Measurements from ENCODE around the gene TCP11L2.
"Not testable (repeated sequence)": the region's sequence is repeated elsewhere in the genome, so short reads cannot be mapped to it uniquely, and the experiment has no call there.

Gene TCP11L2

GRCh38 chr12:106360400-106360994 is 58.0 kb downstream of the TCP11L2 start:
- no peaks in the 10 kb centered on the region for H3K27me3 ChIP-seq (ENCODE audit: insufficient read depth, low read length)
- H3K4me3 ChIP-seq (ENCODE audit: low read depth, low read length) = no peak overlapping the region
- peaks cover 24% of the 10 kb centered on the region for H3K79me2 ChIP-seq (ENCODE audit: control insufficient read depth, insufficient read depth, low read length, unreplicated experiment)
- peaks cover 5% of the 10 kb centered on the region; the same call in 1 of the 2 replicates for H3K36me3 ChIP-seq (ENCODE audit: insufficient read depth, low read length)
- H2AFZ ChIP-seq (ENCODE audit: low read length, unreplicated experiment) = no peak overlapping the region
- H3K27ac ChIP-seq (ENCODE audit: low read depth, low read length) = no peak overlapping the region
- H3K4me1 ChIP-seq (ENCODE audit: control insufficient read depth, insufficient read depth, low read length, unreplicated experiment) = peaks cover 12% of the 10 kb centered on the region

GRCh38 chr12:106362971-106363370 is 60.4 kb downstream of the TCP11L2 start:
- H3K4me1 ChIP-seq (ENCODE audit: control insufficient read depth, insufficient read depth, low read length, unreplicated experiment) = peaks cover 6% of the 10 kb centered on the region
- H3K36me3 ChIP-seq (ENCODE audit: insufficient read depth, low read length) = peaks cover 7% of the 10 kb centered on the region
- no peak overlapping the region for H3K4me3 ChIP-seq (ENCODE audit: low read depth, low read length)
- H3K27me3 ChIP-seq (ENCODE audit: insufficient read depth, low read length) = no peaks in the 10 kb centered on the region
- no peak overlapping the region for H3K27ac ChIP-seq (ENCODE audit: low read depth, low read length)
- no peak overlapping the region for H2AFZ ChIP-seq (ENCODE audit: low read length, unreplicated experiment)
- H3K79me2 ChIP-seq (ENCODE audit: control insufficient read depth, insufficient read depth, low read length, unreplicated experiment) = peaks cover 24% of the 10 kb centered on the region

- peaks cover 16% of the 10 kb centered on the region for H3K79me2 ChIP-seq (ENCODE audit: control insufficient read depth, insufficient read depth, low read length, unreplicated experiment)
- H3K4me3 ChIP-seq (ENCODE audit: low read depth, low read length) = no peak overlapping the region
- no peaks in the 10 kb centered on the region for H3K27me3 ChIP-seq (ENCODE audit: insufficient read depth, low read length)
- no peak overlapping the region for H3K27ac ChIP-seq (ENCODE audit: low read depth, low read length)
- H2AFZ ChIP-seq (ENCODE audit: low read length, unreplicated experiment) = no peak overlapping the region
- peaks cover 7% of the 10 kb centered on the region for H3K36me3 ChIP-seq (ENCODE audit: insufficient read depth, low read length)
- peaks cover 7% of the 10 kb centered on the region for H3K4me1 ChIP-seq (ENCODE audit: control insufficient read depth, insufficient read depth, low read length, unreplicated experiment)
These were observed 61.7 kb downstream of the TCP11L2 start for GRCh38 chr12:106364261-106364660.

- peak overlapping the region; percentile 8 for H2AFZ ChIP-seq (ENCODE audit: low read length, unreplicated experiment)
- peak overlapping the region; percentile 65 for H3K27ac ChIP-seq (ENCODE audit: low read depth, low read length)
- H3K4me1 ChIP-seq (ENCODE audit: control insufficient read depth, insufficient read depth, low read length, unreplicated experiment) = peaks cover 14% of the 10 kb centered on the region
- peaks cover 11% of the 10 kb centered on the region for H3K36me3 ChIP-seq (ENCODE audit: insufficient read depth, low read length)
- no peaks in the 10 kb centered on the region for H3K27me3 ChIP-seq (ENCODE audit: insufficient read depth, low read length)
- H3K4me3 ChIP-seq (ENCODE audit: low read depth, low read length) = 0 out of 2 replicates have a peak overlapping the region, but pooled peaks have one; percentile 0
- no peaks in the 10 kb centered on the region for H3K79me2 ChIP-seq (ENCODE audit: control insufficient read depth, insufficient read depth, low read length, unreplicated experiment)
These were observed 67.3 kb downstream of the TCP11L2 start for GRCh38 chr12:106369624-106370346.

- no peak overlapping the region for H2AFZ ChIP-seq (ENCODE audit: low read length, unreplicated experiment)
- no peaks in the 10 kb centered on the region for H3K27me3 ChIP-seq (ENCODE audit: insufficient read depth, low read length)
- no peak overlapping the region for H3K27ac ChIP-seq (ENCODE audit: low read depth, low read length)
- H3K4me3 ChIP-seq (ENCODE audit: low read depth, low read length) = no peak overlapping the region
- H3K4me1 ChIP-seq (ENCODE audit: control insufficient read depth, insufficient read depth, low read length, unreplicated experiment) = no peaks in the 10 kb centered on the region
- no peaks in the 10 kb centered on the region for H3K79me2 ChIP-seq (ENCODE audit: control insufficient read depth, insufficient read depth, low read length, unreplicated experiment)
- peaks cover 27% of the 10 kb centered on the region for H3K36me3 ChIP-seq (ENCODE audit: insufficient read depth, low read length)
These were observed 76.3 kb downstream of the TCP11L2 start for GRCh38 chr12:106378788-106379187.

- H3K27me3 ChIP-seq (ENCODE audit: insufficient read depth, low read length) = no peaks in the 10 kb centered on the region
- H3K36me3 ChIP-seq (ENCODE audit: insufficient read depth, low read length) = peaks cover 27% of the 10 kb centered on the region
- no peaks in the 10 kb centered on the region for H3K79me2 ChIP-seq (ENCODE audit: control insufficient read depth, insufficient read depth, low read length, unreplicated experiment)
- H2AFZ ChIP-seq (ENCODE audit: low read length, unreplicated experiment) = no peak overlapping the region
- no peaks in the 10 kb centered on the region for H3K4me1 ChIP-seq (ENCODE audit: control insufficient read depth, insufficient read depth, low read length, unreplicated experiment)
- no peak overlapping the region for H3K27ac ChIP-seq (ENCODE audit: low read depth, low read length)
- no peak overlapping the region for H3K4me3 ChIP-seq (ENCODE audit: low read depth, low read length)
These were observed 78.4 kb downstream of the TCP11L2 start for GRCh38 chr12:106380954-106381353.

- H3K79me2 ChIP-seq (ENCODE audit: control insufficient read depth, insufficient read depth, low read length, unreplicated experiment); H3K27me3 ChIP-seq (ENCODE audit: insufficient read depth, low read length); H3K27ac ChIP-seq (ENCODE audit: low read depth, low read length); H3K4me1 ChIP-seq (ENCODE audit: control insufficient read depth, insufficient read depth, low read length, unreplicated experiment); H3K4me3 ChIP-seq (ENCODE audit: low read depth, low read length); H2AFZ ChIP-seq (ENCODE audit: low read length, unreplicated experiment): not testable (repeated sequence)
- H3K36me3 ChIP-seq (ENCODE audit: insufficient read depth, low read length) = peaks cover 28% of the 10 kb centered on the region
These were observed 79.3 kb downstream of the TCP11L2 start for GRCh38 chr12:106381866-106382265.

- H3K27me3 ChIP-seq (ENCODE audit: insufficient read depth, low read length) = no peaks in the 10 kb centered on the region
- peaks cover 9% of the 10 kb centered on the region; the same call in 1 of the 2 replicates for H3K36me3 ChIP-seq (ENCODE audit: insufficient read depth, low read length)
- no peak overlapping the region for H2AFZ ChIP-seq (ENCODE audit: low read length, unreplicated experiment)
- H3K4me3 ChIP-seq (ENCODE audit: low read depth, low read length) = no peak overlapping the region
- no peaks in the 10 kb centered on the region for H3K4me1 ChIP-seq (ENCODE audit: control insufficient read depth, insufficient read depth, low read length, unreplicated experiment)
- no peak overlapping the region for H3K27ac ChIP-seq (ENCODE audit: low read depth, low read length)
- H3K79me2 ChIP-seq (ENCODE audit: control insufficient read depth, insufficient read depth, low read length, unreplicated experiment) = no peaks in the 10 kb centered on the region
These were observed 84.4 kb downstream of the TCP11L2 start for GRCh38 chr12:106386813-106387535.

- Histone ChIP-seq H2AFZ (ENCODE audit: low read length, unreplicated experiment) (no peak overlapping the region), H3K27ac (ENCODE audit: low read depth, low read length) (no peak overlapping the region), H3K36me3 (ENCODE audit: insufficient read depth, low read length) (peaks cover 4% of the 10 kb centered on the region; the same call in 1 of the 2 replicates), H3K27me3 (ENCODE audit: insufficient read depth, low read length) (no peaks in the 10 kb centered on the region), H3K4me3 (ENCODE audit: low read depth, low read length) (no peak overlapping the region), H3K4me1 (ENCODE audit: control insufficient read depth, insufficient read depth, low read length, unreplicated experiment) (no peaks in the 10 kb centered on the region), H3K79me2 (ENCODE audit: control insufficient read depth, insufficient read depth, low read length, unreplicated experiment) (no peaks in the 10 kb centered on the region)
These were observed 85.4 kb downstream of the TCP11L2 start for GRCh38 chr12:106387848-106388377.

GRCh38 chr12:106389151-106389550 is 86.6 kb downstream of the TCP11L2 start:
- no peak overlapping the region for H3K27ac ChIP-seq (ENCODE audit: low read depth, low read length)
- no peaks in the 10 kb centered on the region for H3K27me3 ChIP-seq (ENCODE audit: insufficient read depth, low read length)
- H3K4me3 ChIP-seq (ENCODE audit: low read depth, low read length) = no peak overlapping the region
- no peak overlapping the region for H2AFZ ChIP-seq (ENCODE audit: low read length, unreplicated experiment)
- H3K36me3 ChIP-seq (ENCODE audit: insufficient read depth, low read length) = peaks cover 4% of the 10 kb centered on the region; the same call in 1 of the 2 replicates
- no peaks in the 10 kb centered on the region for H3K79me2 ChIP-seq (ENCODE audit: control insufficient read depth, insufficient read depth, low read length, unreplicated experiment)
- no peaks in the 10 kb centered on the region for H3K4me1 ChIP-seq (ENCODE audit: control insufficient read depth, insufficient read depth, low read length, unreplicated experiment)
